Measurements from ENCODE around the gene CACNA2D4.

The CACNA2D4 gene

DNA sequence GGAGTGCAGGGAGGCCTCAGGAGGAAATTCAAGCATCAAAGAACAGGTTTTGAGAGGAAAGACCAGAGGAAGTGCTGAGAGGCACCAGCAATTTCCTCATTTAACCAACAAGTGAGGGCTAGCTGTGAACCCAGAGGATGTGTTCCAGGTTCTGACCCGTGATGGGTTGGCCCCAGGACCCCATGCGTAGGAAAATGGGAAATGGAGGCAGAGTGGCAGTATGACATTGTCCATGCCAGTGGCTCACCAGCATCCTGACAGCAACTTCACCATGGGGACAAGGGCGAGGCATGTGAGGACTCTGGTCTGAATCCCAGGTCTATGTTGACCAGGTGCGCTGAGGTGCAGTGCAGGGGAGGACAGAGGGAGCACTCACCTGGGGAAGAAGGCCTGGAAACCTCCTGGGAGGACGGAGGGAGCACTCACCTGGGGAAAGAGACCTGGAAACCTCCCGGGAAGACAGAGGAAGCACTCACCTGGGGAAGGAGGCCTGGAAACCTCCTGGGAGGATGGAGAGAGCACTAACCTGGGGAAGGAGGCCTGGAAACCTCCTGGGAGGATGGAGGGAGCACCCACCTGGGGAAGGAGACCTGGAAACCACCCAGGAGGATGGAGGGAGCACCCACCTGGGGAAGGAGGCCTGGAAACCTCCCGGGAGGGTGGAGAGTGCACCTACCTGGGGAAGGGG is 6.7 kb upstream of the CACNA2D4 start:
- Histone ChIP-seq H3K9ac (ENCODE audit: low read length) (no peak overlapping the region), H3K9me3 (ENCODE audit: control insufficient read depth, low read length) (no peaks in the 10 kb centered on the region), H3K4me1 (ENCODE audit: control insufficient read depth, insufficient read depth, low read length) (peaks cover 14% of the 10 kb centered on the region), H3K27me3 (replicated peaks; ENCODE audit: control insufficient read depth, insufficient read depth, low read length) (peaks cover 51% of the 10 kb centered on the region), H3K4me3 (ENCODE audit: low read length) (no peak overlapping the region), H3K36me3 (ENCODE audit: control insufficient read depth, insufficient read depth, low read length, severe bottlenecking) (no peaks in the 10 kb centered on the region)
- no peak for DNase-seq (ENCODE audit: low read depth)

GRCh38 chr12:1922985-1923384 is 4.5 kb upstream of the CACNA2D4 start:
- Histone ChIP-seq H3K4me3 (ENCODE audit: low read length) (no peak overlapping the region), H3K9me3 (ENCODE audit: control insufficient read depth, low read length) (no peaks in the 10 kb centered on the region), H3K27me3 (replicated peaks; ENCODE audit: control insufficient read depth, insufficient read depth, low read length) (peaks cover 53% of the 10 kb centered on the region), H3K4me1 (ENCODE audit: control insufficient read depth, insufficient read depth, low read length) (peaks cover 8% of the 10 kb centered on the region), H3K9ac (ENCODE audit: low read length) (no peak overlapping the region), H3K36me3 (ENCODE audit: control insufficient read depth, insufficient read depth, low read length, severe bottlenecking) (no peaks in the 10 kb centered on the region)
- no peak for DNase-seq (ENCODE audit: low read depth)

- H3K4me3 ChIP-seq (ENCODE audit: low read length): no peak overlapping the region
- H3K9me3 ChIP-seq (ENCODE audit: control insufficient read depth, low read length): no peaks in the 10 kb centered on the region
- H3K4me1 ChIP-seq (ENCODE audit: control insufficient read depth, insufficient read depth, low read length): peaks cover 3% of the 10 kb centered on the region
- no peak for DNase-seq (ENCODE audit: low read depth)
- H3K9ac ChIP-seq (ENCODE audit: low read length): no peak overlapping the region
- peaks cover 53% of the 10 kb centered on the region for H3K27me3 ChIP-seq (replicated peaks; ENCODE audit: control insufficient read depth, insufficient read depth, low read length)
- no peaks in the 10 kb centered on the region for H3K36me3 ChIP-seq (ENCODE audit: control insufficient read depth, insufficient read depth, low read length, severe bottlenecking)
Observed at GRCh38 chr12:1922075-1922709, 3.7 kb upstream of the CACNA2D4 start.

- Histone ChIP-seq H3K4me3 (ENCODE audit: low read length) (no peak overlapping the region), H3K9me3 (ENCODE audit: control insufficient read depth, low read length) (no peaks in the 10 kb centered on the region), H3K36me3 (ENCODE audit: control insufficient read depth, insufficient read depth, low read length, severe bottlenecking) (no peaks in the 10 kb centered on the region), H3K4me1 (ENCODE audit: control insufficient read depth, insufficient read depth, low read length) (peaks cover 3% of the 10 kb centered on the region), H3K27me3 (replicated peaks; ENCODE audit: control insufficient read depth, insufficient read depth, low read length) (peaks cover 54% of the 10 kb centered on the region), H3K9ac (ENCODE audit: low read length) (no peak overlapping the region)
- DNase-seq (ENCODE audit: low read depth): no peak
Observed at GRCh38 chr12:1920971-1921370, 2.5 kb upstream of the CACNA2D4 start.

- no peak overlapping the region for H3K4me3 ChIP-seq (ENCODE audit: low read length)
- H3K36me3 ChIP-seq (ENCODE audit: control insufficient read depth, insufficient read depth, low read length, severe bottlenecking): no peaks in the 10 kb centered on the region
- H3K9ac ChIP-seq (ENCODE audit: low read length): no peak overlapping the region
- no peaks in the 10 kb centered on the region for H3K9me3 ChIP-seq (ENCODE audit: control insufficient read depth, low read length)
- peaks cover 3% of the 10 kb centered on the region for H3K4me1 ChIP-seq (ENCODE audit: control insufficient read depth, insufficient read depth, low read length)
- DNase-seq (ENCODE audit: low read depth): no peak
- H3K27me3 ChIP-seq (replicated peaks; ENCODE audit: control insufficient read depth, insufficient read depth, low read length): peaks cover 59% of the 10 kb centered on the region
Observed at GRCh38 chr12:1920436-1920835, 2.0 kb upstream of the CACNA2D4 start.

DNA sequence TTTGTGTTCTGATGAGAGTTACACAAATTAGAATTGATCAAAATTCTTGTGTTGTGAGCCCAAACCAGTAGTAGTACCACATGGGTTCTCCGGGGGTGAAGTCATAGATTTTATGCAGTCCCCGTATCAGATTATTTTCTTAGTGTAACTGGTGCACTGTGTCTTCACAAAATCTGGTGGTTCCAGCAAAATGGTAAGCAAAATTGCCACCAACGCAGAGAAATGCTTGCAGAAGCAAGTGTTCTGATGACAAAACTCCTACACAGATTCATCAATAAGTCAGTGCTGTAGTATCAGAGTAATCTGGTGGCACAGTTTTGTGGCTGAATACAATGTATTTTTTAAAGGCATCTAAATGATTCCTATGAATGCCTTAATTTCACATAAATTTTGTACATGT is 1.3 kb upstream of the CACNA2D4 start:
- Histone ChIP-seq H3K36me3 (ENCODE audit: control insufficient read depth, insufficient read depth, low read length, severe bottlenecking) (no peaks in the 10 kb centered on the region), H3K27me3 (replicated peaks; ENCODE audit: control insufficient read depth, insufficient read depth, low read length) (peaks cover 57% of the 10 kb centered on the region), H3K9ac (ENCODE audit: low read length) (no peak overlapping the region), H3K4me1 (ENCODE audit: control insufficient read depth, insufficient read depth, low read length) (peaks cover 3% of the 10 kb centered on the region), H3K4me3 (ENCODE audit: low read length) (no peak overlapping the region), H3K9me3 (ENCODE audit: control insufficient read depth, low read length) (no peaks in the 10 kb centered on the region)
- no peak for DNase-seq (ENCODE audit: low read depth)

GRCh38 chr12:1919284-1919683 is 832 bp upstream of the CACNA2D4 start:
- peaks cover 3% of the 10 kb centered on the region for H3K4me1 ChIP-seq (ENCODE audit: control insufficient read depth, insufficient read depth, low read length)
- no peaks in the 10 kb centered on the region for H3K9me3 ChIP-seq (ENCODE audit: control insufficient read depth, low read length)
- H3K36me3 ChIP-seq (ENCODE audit: control insufficient read depth, insufficient read depth, low read length, severe bottlenecking): no peaks in the 10 kb centered on the region
- no peak for DNase-seq (ENCODE audit: low read depth)
- H3K9ac ChIP-seq (ENCODE audit: low read length): no peak overlapping the region
- peaks cover 56% of the 10 kb centered on the region for H3K27me3 ChIP-seq (replicated peaks; ENCODE audit: control insufficient read depth, insufficient read depth, low read length)
- H3K4me3 ChIP-seq (ENCODE audit: low read length): no peak overlapping the region

DNA sequence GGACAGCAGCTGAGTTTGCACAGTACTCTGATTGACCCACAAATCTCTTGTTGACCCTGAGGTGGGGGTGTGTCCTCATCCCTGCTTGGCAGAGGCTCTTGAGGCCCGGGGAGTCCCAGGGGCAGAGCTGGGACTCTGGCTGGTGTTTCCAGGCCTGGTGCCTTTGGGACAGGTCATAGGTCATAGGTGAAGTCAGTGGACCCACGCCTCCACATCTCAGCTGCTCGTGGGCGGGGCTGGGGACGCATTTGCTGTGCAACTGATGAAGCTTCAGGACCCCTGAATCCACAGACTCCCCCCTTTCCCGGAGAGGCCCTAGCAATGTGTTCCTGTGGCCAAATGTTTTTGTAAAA is 408 bp upstream of the CACNA2D4 start:
- no peaks in the 10 kb centered on the region for H3K9me3 ChIP-seq (ENCODE audit: control insufficient read depth, low read length)
- no peak overlapping the region for H3K9ac ChIP-seq (ENCODE audit: low read length)
- no peak for DNase-seq (ENCODE audit: low read depth)

GRCh38 chr12:1917172-1918070 is 1.0 kb downstream of the CACNA2D4 start:
- H3K36me3 ChIP-seq (ENCODE audit: control insufficient read depth, insufficient read depth, low read length, severe bottlenecking): no peaks in the 10 kb centered on the region
- peaks cover 3% of the 10 kb centered on the region for H3K4me1 ChIP-seq (ENCODE audit: control insufficient read depth, insufficient read depth, low read length)
- H3K9ac ChIP-seq (ENCODE audit: low read length): no peak overlapping the region
- no peaks in the 10 kb centered on the region for H3K9me3 ChIP-seq (ENCODE audit: control insufficient read depth, low read length)
- no peak overlapping the region for H3K4me3 ChIP-seq (ENCODE audit: low read length)
- H3K27me3 ChIP-seq (replicated peaks; ENCODE audit: control insufficient read depth, insufficient read depth, low read length): peaks cover 53% of the 10 kb centered on the region
- DNase-seq (ENCODE audit: low read depth): no peak

More for the DNA sequence above, 408 bp upstream of the CACNA2D4 start:
- H3K4me1 ChIP-seq (ENCODE audit: control insufficient read depth, insufficient read depth, low read length): peaks cover 3% of the 10 kb centered on the region
- no peak overlapping the region for H3K4me3 ChIP-seq (ENCODE audit: low read length)
- H3K27me3 ChIP-seq (replicated peaks; ENCODE audit: control insufficient read depth, insufficient read depth, low read length): peaks cover 55% of the 10 kb centered on the region
- H3K36me3 ChIP-seq (ENCODE audit: control insufficient read depth, insufficient read depth, low read length, severe bottlenecking): no peaks in the 10 kb centered on the region

GRCh38 chr12:1916371-1917171 is 1.9 kb downstream of the CACNA2D4 start:
- Histone ChIP-seq H3K9me3 (ENCODE audit: control insufficient read depth, low read length) (no peaks in the 10 kb centered on the region), H3K4me3 (ENCODE audit: low read length) (no peak overlapping the region), H3K9ac (ENCODE audit: low read length) (no peak overlapping the region), H3K27me3 (replicated peaks; ENCODE audit: control insufficient read depth, insufficient read depth, low read length) (peaks cover 53% of the 10 kb centered on the region), H3K36me3 (ENCODE audit: control insufficient read depth, insufficient read depth, low read length, severe bottlenecking) (no peaks in the 10 kb centered on the region), H3K4me1 (ENCODE audit: control insufficient read depth, insufficient read depth, low read length) (peaks cover 3% of the 10 kb centered on the region)
- no peak for DNase-seq (ENCODE audit: low read depth)
